ENCODE data around the gene TMEM87B. TPM values are rescaled to one million over a fixed set of nuclear protein-coding genes. Genes with fewer than 3 reads are reported as not detected.
"Not testable (repeated sequence)": the region's sequence is repeated elsewhere in the genome, so short reads cannot be mapped to it uniquely, and the experiment has no call there.

Gene TMEM87B
- total RNA-seq, 2 donors from 2014 or later = 8.1 to 14.7 TPM

- ATAC-seq (peak in 1 of 2 donors; percentile 32), DNase-seq (no peak)
- intact Hi-C loops (cut with DNase I) = no loop called here
Measured at GRCh38 chr2:112031473-112032223, 23.4 kb upstream of the TMEM87B start.

- DNase-seq (no peak), ATAC-seq (peak; percentile 15 to 25)
- intact Hi-C loops (cut with DNase I) = no loop called here
Measured at GRCh38 chr2:112032224-112032586, 22.9 kb upstream of the TMEM87B start.

- peak; percentile 56 to 84 for ATAC-seq
- DNase-seq = peak; percentile 54
- intact Hi-C loops (cut with DNase I) = no loop called here
Measured at GRCh38 chr2:112032689-112033465, 22.2 kb upstream of the TMEM87B start.

- DNase-seq = no peak
- intact Hi-C loops (cut with DNase I) = no loop called here
- ATAC-seq = peak in 1 of 2 donors; percentile 68
Measured at GRCh38 chr2:112033600-112033999, 21.5 kb upstream of the TMEM87B start.

GRCh38 chr2:112034924-112035323 lies 20.1 kb upstream of the TMEM87B start:
- no peak for DNase-seq
- intact Hi-C loops (cut with DNase I) = no loop called here
- ATAC-seq = no peak

- DNase-seq (no peak), ATAC-seq (no peak)
- intact Hi-C loops (cut with DNase I) = no loop called here
Measured at GRCh38 chr2:112035786-112036185, 19.3 kb upstream of the TMEM87B start.

- intact Hi-C loops (cut with DNase I); ATAC-seq; DNase-seq: not testable (repeated sequence)
Measured at GRCh38 chr2:112039556-112039955, 15.5 kb upstream of the TMEM87B start.

GRCh38 chr2:112040066-112040465 lies 15.0 kb upstream of the TMEM87B start:
- ATAC-seq; intact Hi-C loops (cut with DNase I); DNase-seq: not testable (repeated sequence)

GRCh38 chr2:112041460-112041859 lies 13.6 kb upstream of the TMEM87B start:
- DNase-seq; ATAC-seq; intact Hi-C loops (cut with DNase I): not testable (repeated sequence)

GRCh38 chr2:112045446-112046014 lies 9.5 kb upstream of the TMEM87B start:
- ATAC-seq = no peak
- intact Hi-C loops (cut with DNase I) = loop anchor here in 1 of 2 donors (5.0 kb wide), 1 partner anchor 148 kb away; the partner anchor contains the start of gene MERTK
- DNase-seq = no peak

GRCh38 chr2:112046231-112046630 lies 8.8 kb upstream of the TMEM87B start:
- intact Hi-C loops (cut with DNase I) = loop anchor here in 1 of 2 donors (5.0 kb wide), 1 partner anchor 149 kb away; the partner anchor contains the start of gene MERTK
- no peak for DNase-seq
- ATAC-seq = no peak

- peak; percentile 79 to 86 for ATAC-seq
- intact Hi-C loops (cut with DNase I) = loop anchor here (2.0 to 5.0 kb wide), 2 partner anchors 150 to 161 kb away; partner anchors contain the start of gene MERTK (in 1 of the 2)
- no peak for DNase-seq
Measured at GRCh38 chr2:112047537-112048235, 7.4 kb upstream of the TMEM87B start.

- no peak for DNase-seq
- ATAC-seq = peak in 1 of 2 donors; percentile 7
- intact Hi-C loops (cut with DNase I) = loop anchor here (2.0 to 5.0 kb wide), 2 partner anchors 151 to 161 kb away; partner anchors contain the start of gene MERTK (in 1 of the 2)
Measured at GRCh38 chr2:112048236-112048592, 6.9 kb upstream of the TMEM87B start.

GRCh38 chr2:112048887-112049286 lies 6.2 kb upstream of the TMEM87B start:
- intact Hi-C loops (cut with DNase I) = loop anchor here (2.0 to 5.0 kb wide), 2 partner anchors 152 to 162 kb away; partner anchors contain the start of gene MERTK (in 1 of the 2)
- peak; percentile 70 to 80 for ATAC-seq
- DNase-seq = no peak

GRCh38 chr2:112050316-112050715 lies 4.8 kb upstream of the TMEM87B start:
- ATAC-seq (no peak), DNase-seq (no peak)
- intact Hi-C loops (cut with DNase I) = no loop called here

- intact Hi-C loops (cut with DNase I) = no loop called here
Measured at GRCh38 chr2:112053917-112054846, 887 bp upstream of the TMEM87B start.

GRCh38 chr2:112055730-112056625 lies 909 bp downstream of the TMEM87B start:
- intact Hi-C loops (cut with DNase I) = no loop called here
- ATAC-seq (peak; percentile 5 to 42), DNase-seq (peak; percentile 81)

More at GRCh38 chr2:112053917-112054846, 887 bp upstream of the TMEM87B start:
- peak; percentile 76 to 77 for ATAC-seq
- DNase-seq = peak; percentile 99

Data from left cardiac atrium (tissue), 4 donors.